ENCODE results near the gene COQ10B. TPM values are rescaled to one million over a fixed set of nuclear protein-coding genes. Genes with fewer than 3 reads are reported as not detected.
A peak's percentile ranks its signal among the peaks of the same experiment; 100 is the strongest.

The COQ10B gene
- total RNA-seq, 1 donor from 2014 or later = 6.0 TPM

DNA sequence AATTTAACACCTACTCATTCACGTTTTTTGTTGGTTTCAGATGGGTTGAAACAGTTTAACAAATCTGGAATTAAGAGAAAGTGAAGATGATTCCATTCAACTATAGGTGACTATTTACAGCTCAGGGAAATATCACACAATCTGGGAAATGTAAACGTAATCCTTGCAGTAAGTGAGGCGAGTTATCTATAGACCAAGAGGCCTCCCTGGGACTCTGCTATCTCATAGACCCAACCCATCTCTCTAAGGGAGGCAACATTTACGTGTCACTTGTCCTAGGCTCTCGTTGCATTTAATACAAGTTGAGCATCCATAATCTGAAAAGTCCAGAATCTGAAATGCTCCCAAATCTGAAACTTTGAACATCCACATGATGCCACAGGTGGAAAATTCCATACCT, 60.6 kb downstream of the COQ10B start:
- intact Hi-C loops (cut with DNase I) = loop anchor here (10.0 kb wide), 1 partner anchor 261 kb away; no protein-coding TSS in a partner anchor

DNA sequence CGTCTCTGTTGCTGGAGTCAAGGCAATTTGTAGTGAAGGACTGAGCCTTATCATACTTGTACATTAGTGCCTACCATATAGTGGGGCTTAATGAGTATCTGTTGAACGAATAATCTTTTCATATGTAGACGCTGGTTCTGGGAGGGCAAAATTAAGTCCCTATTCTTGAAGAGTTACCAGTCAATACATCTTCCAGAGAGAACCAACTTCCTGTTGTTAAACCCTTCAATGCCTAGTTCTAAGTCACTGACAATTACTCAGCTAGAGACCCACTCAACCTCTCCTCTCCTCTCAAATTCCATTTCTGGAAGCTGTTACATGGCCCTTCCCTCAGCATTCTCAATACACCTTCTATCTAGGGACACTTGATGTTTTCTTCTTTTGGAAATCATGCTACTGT, 61.4 kb downstream of the COQ10B start:
- intact Hi-C loops (cut with DNase I) = loop anchor here (1.0 to 10.0 kb wide), 3 partner anchors 14 to 1358 kb away; partner anchors contain the start of gene HSPE1
- DNase-seq (ENCODE audit: low spot score in 2 of 2) = no peak
- Histone ChIP-seq H3K4me3 (peak overlapping the region in 1 of 2 donors; percentile 77), H3K9me3 (no peaks in the 10 kb centered on the region), H3K27me3 (no peaks in the 10 kb centered on the region), H3K27ac (peak overlapping the region; percentile 84 to 95), H3K4me1 (peaks cover 0 to 7% of the 10 kb centered on the region in 2 donors), H3K36me3 (no peaks in the 10 kb centered on the region)
- TF ChIP-seq, protein P1, sequence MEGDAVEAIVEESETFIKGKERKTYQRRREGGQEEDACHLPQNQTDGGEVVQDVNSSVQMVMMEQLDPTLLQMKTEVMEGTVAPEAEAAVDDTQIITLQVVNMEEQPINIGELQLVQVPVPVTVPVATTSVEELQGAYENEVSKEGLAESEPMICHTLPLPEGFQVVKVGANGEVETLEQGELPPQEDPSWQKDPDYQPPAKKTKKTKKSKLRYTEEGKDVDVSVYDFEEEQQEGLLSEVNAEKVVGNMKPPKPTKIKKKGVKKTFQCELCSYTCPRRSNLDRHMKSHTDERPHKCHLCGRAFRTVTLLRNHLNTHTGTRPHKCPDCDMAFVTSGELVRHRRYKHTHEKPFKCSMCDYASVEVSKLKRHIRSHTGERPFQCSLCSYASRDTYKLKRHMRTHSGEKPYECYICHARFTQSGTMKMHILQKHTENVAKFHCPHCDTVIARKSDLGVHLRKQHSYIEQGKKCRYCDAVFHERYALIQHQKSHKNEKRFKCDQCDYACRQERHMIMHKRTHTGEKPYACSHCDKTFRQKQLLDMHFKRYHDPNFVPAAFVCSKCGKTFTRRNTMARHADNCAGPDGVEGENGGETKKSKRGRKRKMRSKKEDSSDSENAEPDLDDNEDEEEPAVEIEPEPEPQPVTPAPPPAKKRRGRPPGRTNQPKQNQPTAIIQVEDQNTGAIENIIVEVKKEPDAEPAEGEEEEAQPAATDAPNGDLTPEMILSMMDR (IDR thresholded peaks at IDR 0.05) = no peak

More for the DNA sequence above, 60.6 kb downstream of the COQ10B start:
- Histone ChIP-seq H3K4me1 (peaks cover 0 to 6% of the 10 kb centered on the region in 2 donors), H3K4me3 (no peak overlapping the region), H3K27me3 (no peaks in the 10 kb centered on the region), H3K36me3 (no peaks in the 10 kb centered on the region), H3K9me3 (no peaks in the 10 kb centered on the region), H3K27ac (no peak overlapping the region)
- TF ChIP-seq, protein P1 (IDR thresholded peaks at IDR 0.05) = no peak
- no peak for DNase-seq (ENCODE audit: low spot score in 2 of 2)

DNA sequence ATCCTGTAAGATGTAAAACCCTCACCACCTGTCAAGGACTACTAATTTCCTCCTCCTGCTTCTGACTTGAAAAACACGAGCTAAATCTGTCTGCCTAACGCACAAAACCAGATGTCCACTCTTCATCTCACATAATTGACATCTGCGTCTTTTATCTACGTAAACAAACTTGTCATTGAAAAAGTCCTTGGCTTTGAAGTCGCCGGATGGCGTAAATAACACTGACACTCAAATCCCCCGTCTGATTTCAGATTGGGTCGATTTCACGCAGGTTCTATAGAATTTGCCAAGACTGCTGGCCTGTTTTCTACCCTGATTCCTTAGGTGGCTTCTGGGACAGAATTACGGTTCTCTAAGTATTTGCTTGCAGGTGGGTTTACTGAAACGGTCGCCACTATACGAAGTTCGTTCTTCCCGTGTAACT, 62.0 kb downstream of the COQ10B start:
- TF ChIP-seq, protein P1 (IDR thresholded peaks at IDR 0.05) = no peak
- Histone ChIP-seq H3K4me1 (peaks cover 0 to 7% of the 10 kb centered on the region in 2 donors), H3K27me3 (no peaks in the 10 kb centered on the region), H3K4me3 (peak overlapping the region; percentile 77 to 84), H3K9me3 (no peaks in the 10 kb centered on the region), H3K27ac (peak overlapping the region; percentile 84 to 95), H3K36me3 (no peaks in the 10 kb centered on the region)
- intact Hi-C loops (cut with DNase I) = loop anchor here (1.0 to 10.0 kb wide), 3 partner anchors 15 to 1357 kb away; partner anchors contain the start of gene HSPE1
- DNase-seq (ENCODE audit: low spot score in 2 of 2) = no peak

DNA sequence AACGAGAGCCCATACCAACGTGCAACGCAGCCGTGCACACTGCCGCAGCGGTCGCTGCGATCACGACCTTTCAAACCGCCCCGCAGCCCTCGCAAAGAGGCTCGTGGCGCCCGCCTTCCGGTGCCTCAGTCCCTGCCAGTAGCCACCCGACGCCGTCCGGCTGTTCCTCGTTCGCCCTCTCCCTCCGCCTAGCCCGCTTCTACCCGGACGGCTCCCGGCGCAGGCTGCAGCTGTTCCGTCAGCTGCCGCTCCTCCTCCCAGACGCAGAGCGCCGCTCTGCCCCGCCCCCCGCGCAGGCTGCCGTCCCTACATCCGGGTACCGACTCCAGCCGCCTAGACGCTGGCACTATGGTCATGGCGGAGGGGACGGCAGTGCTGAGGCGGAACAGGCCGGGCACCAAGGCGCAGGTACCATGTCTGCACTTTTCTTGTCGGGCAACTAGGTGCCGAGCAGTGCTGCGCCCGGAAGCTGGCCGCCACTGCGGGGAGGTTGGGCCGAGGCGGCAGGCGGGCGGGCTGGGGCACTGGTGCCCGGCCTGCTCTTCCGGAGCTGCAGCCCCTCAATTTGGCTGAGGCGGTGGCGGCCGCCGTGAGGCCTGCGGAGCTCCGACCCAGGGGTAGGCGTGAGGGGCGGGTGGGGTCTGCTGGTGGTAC, 62.5 kb downstream of the COQ10B start, which contains the start of gene MOB4:
Gene MOB4, plus strand, starts transcription at position 328 of the 654 bp plus-strand sequence. Its CDS starts 21 bp downstream, at position 349.
- Histone ChIP-seq H3K27ac (peak within 1 kb of the TSS; percentile 84 to 95), H3K4me3 (peak within 1 kb of the TSS; percentile 77 to 84), H3K4me1 (peaks cover 0 to 7% of the 10 kb centered on the region in 2 donors), H3K9me3 (no peaks in the 10 kb centered on the region), H3K36me3 (no peaks in the 10 kb centered on the region), H3K27me3 (no peaks in the 10 kb centered on the region)
- intact Hi-C loops (cut with DNase I) = loop anchor here (1.0 to 10.0 kb wide), 6 partner anchors 16 to 1356 kb away; partner anchors contain the start of genes COQ10B, HSPE1, MARS2 and SF3B1
- TF ChIP-seq, protein P1 (IDR thresholded peaks at IDR 0.05) = peak in 1 of 3 experiments; percentile 4
- DNase-seq (ENCODE audit: low spot score in 2 of 2) = peak; percentile 72 to 97

DNA sequence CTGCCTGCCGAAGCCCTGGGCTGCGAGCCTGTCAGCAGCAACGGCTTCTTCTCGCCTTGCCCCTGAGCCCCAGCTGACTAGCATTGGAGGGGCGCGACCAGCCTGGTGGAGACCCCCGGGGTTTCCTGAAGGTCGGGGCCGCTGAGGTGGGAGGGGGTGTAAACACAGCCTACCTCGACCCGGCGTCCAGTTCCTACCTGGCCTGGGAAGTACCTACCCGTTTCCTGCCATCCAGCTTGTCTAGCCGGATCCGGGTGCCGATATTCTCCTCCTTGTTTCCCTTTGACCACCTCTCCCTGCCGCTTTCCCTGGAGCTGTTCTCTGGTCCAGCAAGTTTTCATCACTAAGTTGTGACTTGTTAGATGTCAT, 63.0 kb downstream of the COQ10B start:
- intact Hi-C loops (cut with DNase I) = loop anchor here (1.0 to 10.0 kb wide), 5 partner anchors 63 to 1356 kb away; partner anchors contain the start of genes COQ10B, MARS2 and SF3B1
- no peaks in the 10 kb centered on the region for H3K27me3 ChIP-seq
- H3K4me1 ChIP-seq = peaks cover 0 to 7% of the 10 kb centered on the region in 2 donors
- DNase-seq (ENCODE audit: low spot score in 2 of 2) = peak in 1 of 2 donors; percentile 65
- H3K4me3 ChIP-seq = peak overlapping the region; percentile 77 to 84
- TF ChIP-seq, protein P1 (IDR thresholded peaks at IDR 0.05) = no peak
- H3K36me3 ChIP-seq = no peaks in the 10 kb centered on the region
- peak overlapping the region; percentile 84 to 95 for H3K27ac ChIP-seq
- no peaks in the 10 kb centered on the region for H3K9me3 ChIP-seq

All from ascending aorta (tissue), 2 donors.